GM21367 (cell line): ENCODE data around the gene TRAF5.
"Not testable (repeated sequence)": the region's sequence is repeated elsewhere in the genome, so short reads cannot be mapped to it uniquely, and the experiment has no call there.

Experiments
- ATAC-seq: cut with Tn5 transposase; IDR thresholded peaks from one replicate; pipeline ENCODE4 v1.9.1; 2021; ENCODE audit not compliant: unreplicated experiment

The TRAF5 gene

GRCh38 chr1:211326528-211327345 lies at the start of gene TRAF5:
Gene TRAF5, plus strand, starts transcription at chr1:211326833. Its CDS starts 26,407 bp downstream, at chr1:211353240.
- peak; percentile 22 for ATAC-seq

DNA sequence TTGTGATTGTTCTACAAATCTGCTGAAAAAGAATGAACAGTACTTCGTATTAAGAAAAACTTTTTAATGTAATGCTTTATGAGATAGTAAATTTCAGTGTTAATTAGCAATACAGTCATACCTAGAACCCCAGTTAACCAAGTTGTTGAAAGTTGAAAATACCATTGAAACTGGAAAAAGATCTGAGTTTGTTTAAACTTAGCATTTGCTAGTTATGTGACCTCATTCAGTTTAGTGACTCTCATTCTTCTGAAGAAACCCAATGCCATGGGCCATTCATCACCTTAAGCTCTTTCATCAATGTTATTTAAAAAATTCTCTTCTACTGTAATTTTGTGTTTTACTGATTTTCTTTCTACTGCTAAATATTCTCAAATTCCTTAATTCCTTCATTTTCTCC lies 47.3 kb upstream of the TRAF5 start:
- no peak for ATAC-seq

- ATAC-seq = no peak
These were observed 45.7 kb upstream of the TRAF5 start for GRCh38 chr1:211280910-211281309.

GRCh38 chr1:211281320-211282022 lies 45.2 kb upstream of the TRAF5 start:
- no peak for ATAC-seq

DNA sequence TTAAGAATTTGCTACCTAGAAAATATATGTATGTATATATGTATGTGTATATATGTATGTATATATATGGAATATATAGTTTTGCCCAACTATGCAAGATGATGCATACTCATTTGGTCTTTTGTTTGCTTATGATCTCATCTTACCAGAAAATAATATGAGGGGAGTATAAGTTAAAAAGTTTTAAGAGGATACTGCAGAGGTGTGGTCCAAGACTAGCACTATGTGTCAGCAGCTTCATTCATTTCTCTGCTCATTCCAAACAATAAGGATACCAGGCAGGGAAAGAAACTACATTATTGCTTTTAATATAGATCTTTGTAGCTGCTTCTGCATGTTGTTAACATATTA lies 44.6 kb upstream of the TRAF5 start:
- ATAC-seq = no peak

DNA sequence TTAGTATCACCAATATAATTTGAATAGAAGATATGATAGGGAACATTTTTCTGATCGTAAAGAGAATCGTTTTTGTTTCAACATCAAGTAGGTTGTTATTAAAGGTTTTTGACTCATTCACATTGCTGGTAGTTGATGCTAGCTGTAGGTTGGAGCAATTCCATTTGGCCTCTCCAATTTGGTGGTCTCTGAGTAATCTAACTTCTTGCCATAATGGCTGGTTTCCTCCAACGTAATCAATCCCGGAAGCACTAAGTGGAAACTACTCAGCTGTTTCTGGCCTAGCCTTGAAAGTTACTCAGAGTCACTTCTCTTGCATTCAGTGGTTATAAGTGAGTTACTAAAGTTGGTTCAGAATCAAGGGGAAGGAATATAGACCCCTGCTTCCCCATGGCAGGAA lies 41.4 kb upstream of the TRAF5 start:
- no peak for ATAC-seq

DNA sequence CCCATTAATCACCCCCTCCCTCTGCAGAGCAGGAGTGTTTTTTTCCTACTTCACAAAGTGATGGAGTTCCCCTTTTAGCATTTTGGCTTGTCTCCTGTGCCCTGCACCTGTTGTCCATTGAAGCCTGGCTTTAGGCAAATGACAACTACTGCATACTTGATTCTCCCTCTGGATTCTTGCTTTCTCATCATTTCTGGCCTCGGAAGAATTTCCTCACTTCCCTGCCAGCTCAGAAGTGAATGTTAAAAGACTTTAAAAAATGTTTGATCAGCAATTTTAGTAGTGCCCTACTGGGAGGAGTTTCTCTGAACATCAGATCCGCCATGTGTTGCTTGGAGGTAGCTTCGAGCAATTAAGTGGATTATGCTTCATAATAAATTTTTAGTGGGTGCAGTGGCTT lies 39.4 kb upstream of the TRAF5 start:
- no peak for ATAC-seq

DNA sequence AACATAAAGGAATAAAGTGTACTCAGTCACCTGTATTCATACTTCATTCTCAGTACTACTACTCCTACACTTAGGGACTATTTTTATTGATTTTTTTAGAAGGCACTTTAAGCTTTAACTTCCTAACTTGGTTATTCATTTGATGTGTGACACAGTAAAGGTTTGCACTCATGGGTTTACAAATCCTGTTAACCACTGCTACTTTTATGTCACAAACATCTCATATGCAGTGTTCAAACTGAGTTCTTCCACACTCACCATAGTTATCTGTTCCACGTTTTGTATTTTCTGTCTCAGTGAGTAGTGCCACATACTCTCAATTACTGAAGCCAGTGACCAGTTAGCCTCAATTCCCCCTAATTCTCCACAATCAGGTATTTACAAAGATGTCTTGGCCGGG lies 34.2 kb upstream of the TRAF5 start:
- ATAC-seq = no peak

DNA sequence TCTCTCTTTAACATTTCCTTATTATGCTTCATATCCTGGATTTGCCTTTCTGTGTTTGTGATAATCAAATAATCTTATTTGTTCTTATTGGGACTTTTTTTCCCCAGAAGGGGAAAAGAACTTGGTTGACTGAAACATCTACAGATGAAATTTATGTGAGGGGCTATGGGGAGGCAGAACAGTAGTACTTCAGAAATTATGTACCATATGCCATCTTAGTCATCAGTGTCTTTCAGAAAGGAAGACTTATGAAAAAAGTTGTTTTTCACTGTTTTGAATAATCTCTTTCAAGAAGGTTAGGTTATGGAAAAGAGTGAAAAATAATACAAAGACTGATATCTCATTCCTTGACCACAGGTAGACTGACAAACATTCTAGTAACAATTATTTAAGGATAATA lies 30.2 kb upstream of the TRAF5 start:
- no peak for ATAC-seq

DNA sequence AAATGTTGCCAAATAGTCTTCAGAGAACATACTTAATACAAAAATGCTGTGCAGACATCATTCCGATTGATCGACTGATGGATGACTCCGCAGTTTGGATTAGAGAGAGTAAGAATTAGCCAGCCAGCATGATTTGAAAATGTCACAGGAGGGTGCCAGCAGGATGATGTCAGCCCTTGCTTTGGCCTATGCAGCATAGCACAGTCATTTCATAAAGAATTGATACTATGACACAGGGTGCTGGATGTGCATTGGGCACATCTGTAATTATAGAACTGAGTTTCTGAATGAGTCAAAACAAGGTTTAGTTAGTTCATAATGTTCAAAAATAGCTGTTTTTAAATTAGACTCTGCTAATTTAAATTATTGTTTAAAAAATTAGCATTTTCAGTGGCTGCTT lies 21.6 kb upstream of the TRAF5 start:
- ATAC-seq = peak; percentile 93

DNA sequence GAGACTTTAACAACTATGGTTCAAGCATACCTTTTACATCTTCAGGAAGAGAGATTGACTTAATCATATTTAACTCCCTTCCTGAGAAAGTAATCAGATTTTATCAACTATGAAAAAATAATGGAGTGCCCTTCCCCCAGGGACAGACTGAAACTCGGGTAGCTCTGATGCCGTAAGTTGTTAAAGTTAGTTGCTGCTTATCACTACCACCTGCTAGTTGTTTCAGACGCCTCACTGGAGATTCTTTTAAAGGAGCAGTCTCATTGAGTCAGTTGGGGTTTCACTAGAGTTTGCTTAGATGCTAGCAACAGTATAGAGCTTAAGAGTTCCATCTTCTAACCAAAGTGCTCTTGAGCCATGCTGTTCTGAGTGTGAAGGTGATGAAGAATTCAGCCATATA lies 17.0 kb upstream of the TRAF5 start:
- no peak for ATAC-seq

- ATAC-seq = no peak
These were observed 13.2 kb upstream of the TRAF5 start for GRCh38 chr1:211313392-211313791.

GRCh38 chr1:211318576-211319280 lies 7.9 kb upstream of the TRAF5 start:
- no peak for ATAC-seq

GRCh38 chr1:211319892-211320291 lies 6.7 kb upstream of the TRAF5 start:
- ATAC-seq = no peak

DNA sequence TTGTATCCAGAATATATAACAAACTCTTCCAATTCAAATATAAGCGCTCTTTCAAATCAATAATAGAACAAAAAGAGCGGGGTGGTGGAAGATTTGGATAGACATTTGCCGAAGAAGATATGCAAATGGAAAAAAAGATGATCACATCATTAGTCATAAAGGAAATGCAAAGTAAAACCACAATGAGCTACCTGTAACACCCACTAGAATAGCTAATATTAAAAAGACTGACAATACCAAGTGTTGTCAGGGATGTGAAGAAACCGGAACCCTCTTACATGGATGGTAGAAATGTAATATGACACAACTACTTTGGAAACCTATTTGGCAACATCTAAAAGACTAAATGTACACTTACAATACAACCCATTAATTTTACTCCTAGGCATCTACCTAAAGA lies 5.7 kb upstream of the TRAF5 start:
- no peak for ATAC-seq

GRCh38 chr1:211321646-211322045 lies 5.0 kb upstream of the TRAF5 start:
- not testable (repeated sequence) for ATAC-seq

- ATAC-seq = peak; percentile 52
These were observed 3.2 kb upstream of the TRAF5 start for GRCh38 chr1:211323156-211324063.

GRCh38 chr1:211324992-211325775 lies 1.4 kb upstream of the TRAF5 start:
- ATAC-seq = no peak

DNA sequence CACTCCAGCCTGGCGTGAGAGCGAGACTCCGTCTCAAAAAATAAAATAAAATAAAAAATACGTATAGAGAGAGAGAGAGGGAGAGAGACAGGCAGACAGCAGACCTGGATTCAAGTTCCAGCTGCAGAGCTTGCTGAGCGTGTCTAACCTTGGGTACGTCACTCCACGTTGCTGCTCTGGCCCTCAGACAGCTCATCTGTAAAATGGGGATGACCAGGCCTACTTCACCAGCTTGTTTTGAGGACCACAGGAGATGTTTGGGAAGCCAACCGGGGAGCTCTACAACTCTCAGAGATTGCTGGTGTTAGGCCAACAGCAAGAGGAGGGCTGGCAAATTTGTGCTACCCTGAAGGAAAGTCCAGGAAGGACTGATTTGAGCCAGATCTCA lies 499 bp upstream of the TRAF5 start:
- no peak for ATAC-seq

GRCh38 chr1:211327346-211327921 lies 801 bp downstream of the TRAF5 start:
- ATAC-seq = no peak
